Heart left ventricle (tissue), 16 donors: Measurements from ENCODE around the gene CCR3. TPM values are rescaled to one million over a fixed set of nuclear protein-coding genes. Genes with fewer than 3 reads are reported as not detected.

Experiments
- ATAC-seq, 4 donors: fragments of 200-7000 bp; cut with Tn5 transposase; one replicate each; pipeline ENCODE4 v1.9.1; 2020 to 2022; ENCODE audit warnings: moderate library complexity in 4 of 4, mild to moderate bottlenecking in 3 of 4, moderate number of reproducible peaks in 1 of 4
- DNase-seq, 5 donors: peaks; one replicate each; pipeline ENCODE4 v3.0.0-alpha.2; 2020
- H3K27ac ChIP-seq, 12 donors: fragments of 200-600 bp; sonication (generic) in 4 of 12; one replicate each; pipeline versions ENCODE4 v1.5.0 to v1.8.0; 2016 to 2022; ENCODE audit warnings: mild to moderate bottlenecking in 2 of 12
- H3K27me3 ChIP-seq, 9 donors: fragments of 200-600 bp; sonication (generic) in 2 of 9; one replicate each; pipeline versions ENCODE4 v1.5.1 to v1.8.0; 2016 to 2022; ENCODE audit warnings: mild to moderate bottlenecking in 3 of 9
- H3K36me3 ChIP-seq, 9 donors: fragments of 200-600 bp; sonication (generic) in 2 of 9; one replicate each; pipeline versions ENCODE4 v1.5.0 to v1.8.0; 2018 to 2022; ENCODE audit warnings: mild to moderate bottlenecking in 2 of 9
- H3K4me1 ChIP-seq, 12 donors: fragments of 200-600 bp; sonication (generic) in 4 of 12; one replicate each; pipeline versions ENCODE4 v1.5.0 to v1.8.0; 2016 to 2022; ENCODE audit warnings: mild to moderate bottlenecking in 3 of 12
- H3K4me3 ChIP-seq, 12 donors: fragments of 200-600 bp; sonication (generic) in 4 of 12; one replicate each; pipeline versions ENCODE4 v1.5.0 to v1.8.0; 2017 to 2022; ENCODE audit warnings: mild to moderate bottlenecking in 9 of 12, moderate library complexity in 4 of 12
- H3K9me3 ChIP-seq, 12 donors: fragments of 200-600 bp; sonication (generic) in 4 of 12; one replicate each; pipeline versions ENCODE4 v1.5.0 to v1.8.0; 2016 to 2022; ENCODE audit warnings: mild to moderate bottlenecking in 1 of 12
- CTCF ChIP-seq, 12 donors: fragments of 200-600 bp; sonication (generic) in 4 of 12; IDR thresholded peaks; one replicate each; pipeline versions ENCODE4 v1.5.0 to v1.8.0; 2018 to 2022; ENCODE audit warnings: antibody characterized with exemption in 12 of 12, mild to moderate bottlenecking in 5 of 12
- POLR2A ChIP-seq, 2 donors: fragments of 450-650 bp; IDR thresholded peaks; one replicate each; pipeline ENCODE4 v1.6.1; 2017; ENCODE audit warnings: antibody characterized with exemption in 2 of 2, mild to moderate bottlenecking in 2 of 2, moderate library complexity in 2 of 2
- WGBS, 4 donors: extraction: QIAGEN DNeasy Blood & Tissue Kit in 2 of 4; methylation state at CpG; one replicate each; pipeline versions ENCODE4 v1.1.5 to v1.1.7; 2013 to 2018; 5-methylcytosine and 5-hydroxymethylcytosine counted together
- intact Hi-C, 10 donors: fragments of 100-400 bp; cut with DNase I; formaldehyde crosslinking; loops; one replicate each; pipeline versions ENCODE4 v1.11.1 to v1.14.2; 2022
- polyA plus RNA-seq, 2 donors: library from polyadenylated mRNA; stranded (reverse); fragments of 200-250 nt; gene quantifications; one replicate each; pipeline ENCODE4 v1.2.3, GENCODE V29; 2013
- total RNA-seq, 9 donors: library from RNA; depleted of rRNA in 2 of 9; stranded (reverse); fragments of >200 nt in 2 of 9; fragmentation: NEBNext Ultra II Directional in 3 of 9; extraction: Animal tissue kit (Norgen Biotek cat#: 25700) in 3 of 9; gene quantifications; one replicate each; pipeline versions ENCODE4 v1.1.0 to v1.2.4, GENCODE V29; 2016 to 2023
- donor health status: ischemic (EF 13 %, LVEDD 7.1; RV severe dilation, severe dysfunction).
- donor health status: healthy with polysubstance abuse.
- donor health status: DM: no; HTN: yes; CAD: no.
- donor health status: DM: no; HTN: no; CAD: no.
- donor health status: ischemic (EF 25% LVEDD 6.9; RV normal size, moderate dysfunction).
- donor health status: ischemic (EF 25% LVEDD 5.7; RV mildly dilated, moderate dysfunction).
- donor health status: healthy.
- donor health status: DM: yes; HTN: yes; CAD: no.
- donor health status: ischemic (EF 35%, LVEDD 5.7; RV mildly dilated, moderate dysfunction).
- donor health status: nonischemic (EF 11% LVEDD 7.7; RV severe dilation, severe dysfunction).
- donor health status: DM: yes; HTN: yes; CAD: no.
- donor health status: PGD.
- donor health status: ischemic (EF 29% LVEDD 5.4; RV normal size, mild dysfunction).
- donor health status: nonischemic (EF 23%, LVEDD 6.1; RV moderate dilation, normal function).

CCR3 gene
- total and polyA plus RNA-seq, 11 donors: 0.20 to 0.27 TPM; not detected in 9

DNA sequence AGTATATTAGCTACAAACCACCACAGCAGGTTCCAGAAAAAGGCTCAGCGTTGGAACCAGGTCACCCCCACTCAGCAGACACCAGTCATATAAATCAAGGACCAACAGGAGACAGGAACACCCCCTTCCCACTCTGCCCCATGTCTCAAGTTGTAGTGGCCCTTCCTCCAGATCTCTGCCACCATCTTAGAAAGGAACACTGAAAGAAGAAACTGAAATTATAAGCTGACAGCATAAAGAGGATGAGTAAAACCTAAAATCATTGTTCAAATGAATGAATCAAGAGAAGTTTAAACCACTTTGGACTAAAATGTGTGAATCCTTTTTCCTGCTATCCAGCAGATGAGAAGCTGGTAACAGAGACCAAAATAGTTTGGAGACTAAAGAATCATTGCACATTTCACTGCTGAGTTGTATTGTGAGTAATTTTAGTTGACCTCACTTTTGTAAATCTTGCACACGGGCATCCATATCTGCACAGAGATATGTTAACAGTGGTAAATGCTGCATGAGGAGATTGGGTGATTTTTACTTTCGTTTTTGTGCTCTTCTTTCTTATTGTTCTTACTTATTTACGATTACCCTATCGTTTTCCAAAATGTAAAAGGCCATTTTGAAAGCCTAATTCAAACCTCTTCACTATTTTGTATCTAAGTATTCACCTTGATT, 19.8 kb downstream of the CCR3 start:
- Histone ChIP-seq H3K4me3 (no peak overlapping the region), H3K27ac (no peak overlapping the region), H3K4me1 (no peaks in the 10 kb centered on the region), H3K27me3 (peaks cover 0 to 2% (median 0%) of the 10 kb centered on the region in 9 donors), H3K9me3 (peaks cover 0 to 3% (median 0%) of the 10 kb centered on the region in 12 donors), H3K36me3 (no peaks in the 10 kb centered on the region)
- 61 to 69% (median 62%) methylated on average over 5 of the region's 5 CpGs for WGBS, 4 donors
- intact Hi-C loops: no loop called here
- ATAC-seq (no peak), DNase-seq (no peak)
- TF ChIP-seq POLR2A (IDR thresholded peaks at IDR 0.05): no peak
- no peak for TF ChIP-seq CTCF (IDR thresholded peaks at IDR 0.05)

DNA sequence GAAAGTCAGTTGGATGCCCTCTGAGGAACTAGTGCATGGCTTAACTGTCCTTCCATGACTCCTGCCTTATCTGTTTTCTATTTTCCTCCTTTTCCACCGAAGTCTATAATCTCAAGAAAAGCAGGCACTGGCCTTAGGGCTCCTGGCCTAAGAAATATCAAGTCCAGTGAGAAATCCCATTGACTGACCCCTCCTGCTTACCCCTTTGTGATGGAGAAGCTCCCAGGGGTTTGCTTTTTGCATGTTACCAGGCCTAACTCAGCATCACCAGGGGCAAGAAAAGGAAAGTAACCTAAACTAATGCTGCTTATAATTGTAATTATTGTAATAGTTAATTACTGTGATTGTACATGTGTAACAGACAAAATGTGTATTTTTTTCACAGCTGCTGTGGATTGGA, 21.7 kb downstream of the CCR3 start:
- Histone ChIP-seq H3K36me3 (no peaks in the 10 kb centered on the region), H3K27me3 (peaks cover 0 to 2% (median 0%) of the 10 kb centered on the region in 9 donors), H3K4me1 (no peaks in the 10 kb centered on the region), H3K27ac (no peak overlapping the region), H3K9me3 (peaks cover 0 to 3% (median 0%) of the 10 kb centered on the region in 12 donors), H3K4me3 (no peak overlapping the region)
- intact Hi-C loops: no loop called here
- DNase-seq (no peak), ATAC-seq (no peak)
- TF ChIP-seq CTCF (IDR thresholded peaks at IDR 0.05) (no peak), POLR2A (IDR thresholded peaks at IDR 0.05) (no peak)
- WGBS, 4 donors: 42 to 56% (median 48%) methylated on average over 1 of the region's 1 CpG

- Histone ChIP-seq H3K27me3 (peaks cover 0 to 2% (median 0%) of the 10 kb centered on the region in 9 donors), H3K4me3 (no peak overlapping the region), H3K9me3 (no peaks in the 10 kb centered on the region), H3K27ac (no peak overlapping the region), H3K36me3 (no peaks in the 10 kb centered on the region), H3K4me1 (no peaks in the 10 kb centered on the region)
- no peak for ATAC-seq
- intact Hi-C loops: no loop called here
- DNase-seq: no peak
- WGBS, 4 donors: 80 to 89% (median 82%) methylated on average over 4 of the region's 4 CpGs
- TF ChIP-seq CTCF (IDR thresholded peaks at IDR 0.05) (no peak), POLR2A (IDR thresholded peaks at IDR 0.05) (no peak)
Measured at GRCh38 chr3:46266598-46266997, 24.3 kb downstream of the CCR3 start.

DNA sequence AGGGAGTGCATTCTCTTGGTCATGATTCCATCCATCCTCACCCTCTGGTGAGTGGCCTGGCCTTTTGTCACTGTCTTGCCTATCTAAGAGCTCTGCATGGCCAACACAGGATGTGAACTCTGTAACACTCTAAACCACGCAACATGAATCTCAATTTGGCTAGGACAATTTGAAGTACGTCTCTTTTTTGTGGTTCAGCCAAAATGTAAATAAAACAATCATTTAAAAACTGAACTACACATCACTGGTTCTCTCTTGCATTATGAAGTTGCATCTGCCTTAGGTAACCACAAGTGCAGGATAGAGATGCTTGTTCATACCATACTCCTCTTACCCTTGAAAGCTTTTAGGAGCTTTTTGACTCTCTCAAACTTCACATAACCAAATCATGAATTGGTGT, 27.3 kb downstream of the CCR3 start:
- no peak for TF ChIP-seq CTCF (IDR thresholded peaks at IDR 0.05)
- no peak for TF ChIP-seq POLR2A (IDR thresholded peaks at IDR 0.05)
- ATAC-seq (no peak), DNase-seq (no peak)
- Histone ChIP-seq H3K4me3 (no peak overlapping the region), H3K9me3 (no peaks in the 10 kb centered on the region), H3K36me3 (no peaks in the 10 kb centered on the region), H3K4me1 (no peaks in the 10 kb centered on the region), H3K27ac (no peak overlapping the region), H3K27me3 (peaks cover 0 to 2% (median 0%) of the 10 kb centered on the region in 9 donors)
- intact Hi-C loops: no loop called here
- 80 to 86% (median 84%) methylated on average over 2 of the region's 2 CpGs for WGBS, 4 donors
